ENCODE results near the gene TGM6. TPM values are rescaled to one million over a fixed set of nuclear protein-coding genes. Genes with fewer than 3 reads are reported as not detected.
"Not testable (repeated sequence)": the region's sequence is repeated elsewhere in the genome, so short reads cannot be mapped to it uniquely, and the experiment has no call there.

TGM6 gene
- total RNA-seq, 2 experiments from 2014 or later = not detected

DNA sequence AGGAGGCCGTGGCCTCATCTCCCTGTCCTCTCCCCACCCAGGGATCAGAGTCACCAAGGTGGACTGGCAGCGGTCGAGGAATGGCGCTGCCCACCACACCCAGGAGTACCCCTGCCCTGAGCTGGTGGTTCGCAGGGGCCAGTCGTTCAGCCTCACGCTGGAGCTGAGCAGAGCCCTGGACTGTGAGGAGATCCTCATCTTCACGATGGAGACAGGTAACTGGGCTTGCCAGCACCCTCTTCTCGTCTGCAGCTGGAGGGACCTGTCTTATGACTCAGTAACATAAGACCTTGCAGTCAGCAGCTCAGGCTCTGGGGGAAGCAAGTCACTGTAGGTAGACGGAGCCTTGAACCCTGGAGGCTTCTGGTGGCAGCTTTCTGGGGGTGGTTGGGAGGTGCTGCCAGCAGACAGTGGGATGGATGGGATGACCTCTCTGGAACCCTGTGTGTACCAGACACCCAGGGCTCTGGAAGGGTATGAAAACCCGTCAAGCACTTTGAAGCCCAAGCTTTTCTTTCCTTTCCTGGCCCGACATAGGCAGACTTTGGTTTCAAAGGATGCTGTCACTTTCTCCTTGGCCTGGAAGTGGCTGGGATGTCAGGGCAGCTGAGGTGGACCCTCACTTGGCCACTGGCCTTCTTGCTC is 13.8 kb downstream of the TGM6 start:
- ATAC-seq (no peak), DNase-seq (no peak)
- no peak overlapping the region for H3K4me3 Mint-ChIP-seq
- H3K36me3 Mint-ChIP-seq = no peaks in the 10 kb centered on the region
- CTCF ChIA-PET = no interaction called here
- no peaks in the 10 kb centered on the region for H3K27me3 Mint-ChIP-seq
- H3K9me3 Mint-ChIP-seq (ENCODE audit: low read depth) = no peaks in the 10 kb centered on the region
- no peak overlapping the region for H3K27ac Mint-ChIP-seq
- no peaks in the 10 kb centered on the region for H3K4me1 Mint-ChIP-seq

DNA sequence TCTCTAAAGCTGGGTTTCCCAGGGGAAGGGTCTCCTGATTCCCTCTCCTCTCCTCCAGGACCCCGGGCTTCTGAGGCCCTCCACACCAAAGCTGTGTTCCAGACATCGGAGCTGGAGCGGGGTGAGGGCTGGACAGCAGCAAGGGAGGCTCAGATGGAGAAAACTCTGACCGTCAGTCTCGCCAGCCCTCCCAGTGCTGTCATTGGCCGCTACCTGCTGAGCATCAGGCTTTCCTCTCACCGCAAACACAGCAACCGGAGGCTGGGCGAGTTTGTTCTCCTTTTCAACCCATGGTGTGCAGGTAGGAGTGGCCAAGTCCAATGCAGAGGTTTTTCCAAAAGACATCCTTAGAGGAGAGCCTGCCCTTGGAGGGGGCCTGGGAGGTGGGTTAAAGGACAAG is 14.4 kb downstream of the TGM6 start:
- no peaks in the 10 kb centered on the region for H3K9me3 Mint-ChIP-seq (ENCODE audit: low read depth)
- no peaks in the 10 kb centered on the region for H3K4me1 Mint-ChIP-seq
- no peak overlapping the region for H3K27ac Mint-ChIP-seq
- no peak for ATAC-seq
- no peak for DNase-seq
- no peaks in the 10 kb centered on the region for H3K27me3 Mint-ChIP-seq
- no peak overlapping the region for H3K4me3 Mint-ChIP-seq
- CTCF ChIA-PET = no interaction called here
- no peaks in the 10 kb centered on the region for H3K36me3 Mint-ChIP-seq

DNA sequence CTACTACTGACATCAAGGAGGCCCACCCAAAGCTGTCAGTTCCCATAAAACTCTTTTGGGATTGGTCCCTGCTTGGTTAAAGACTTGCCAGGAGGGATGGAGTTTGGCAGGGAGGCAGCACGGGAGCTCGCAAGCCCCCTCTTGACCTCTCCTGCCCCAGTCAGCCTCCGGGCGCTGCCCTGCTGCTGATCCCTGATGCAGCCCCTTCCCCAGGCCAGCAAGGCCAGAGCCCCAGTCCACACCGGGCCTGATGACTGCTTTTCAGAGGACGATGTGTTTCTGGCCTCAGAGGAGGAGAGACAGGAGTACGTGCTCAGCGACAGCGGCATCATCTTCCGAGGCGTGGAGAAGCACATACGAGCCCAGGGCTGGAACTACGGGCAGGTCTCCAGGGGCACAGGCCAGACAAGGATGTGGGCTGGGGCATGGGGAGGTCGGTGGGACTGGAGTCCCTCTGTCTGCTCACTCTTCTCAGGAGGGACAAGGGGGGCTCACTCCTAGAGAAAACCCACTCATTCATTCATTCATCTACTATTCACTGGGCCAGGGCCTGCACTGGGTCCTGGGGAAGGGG is 15.6 kb downstream of the TGM6 start:
- Mint-ChIP-seq H3K4me3 (no peak overlapping the region), H3K27me3 (no peaks in the 10 kb centered on the region), H3K27ac (no peak overlapping the region), H3K9me3 (ENCODE audit: low read depth) (no peaks in the 10 kb centered on the region), H3K4me1 (no peaks in the 10 kb centered on the region), H3K36me3 (no peaks in the 10 kb centered on the region)
- ATAC-seq (no peak), DNase-seq (peak; percentile 8)
- CTCF ChIA-PET = no interaction called here

DNA sequence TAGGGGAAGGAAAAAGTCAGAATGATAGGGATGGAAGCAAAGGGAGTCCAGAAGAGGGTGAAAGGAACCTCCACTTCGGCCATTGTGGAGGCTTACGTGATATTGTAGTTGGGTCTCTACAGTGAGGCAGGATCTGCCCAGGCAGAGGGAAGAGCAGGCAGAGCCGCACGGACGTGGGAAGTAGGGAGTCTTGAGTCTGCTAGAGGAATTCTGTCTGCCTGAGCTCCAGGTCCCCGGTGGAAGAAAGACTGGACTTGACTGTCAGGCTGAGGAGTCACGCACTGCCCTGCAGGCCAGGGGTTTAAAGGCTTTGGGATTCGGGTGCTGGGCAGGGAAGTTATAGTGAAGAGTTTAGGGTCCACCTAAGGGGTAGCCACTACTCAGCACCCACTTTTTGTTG is 16.4 kb downstream of the TGM6 start:
- no peaks in the 10 kb centered on the region for H3K4me1 Mint-ChIP-seq
- no peak overlapping the region for H3K27ac Mint-ChIP-seq
- peak; percentile 22 for DNase-seq
- H3K9me3 Mint-ChIP-seq (ENCODE audit: low read depth) = no peaks in the 10 kb centered on the region
- CTCF ChIA-PET = no interaction called here
- H3K36me3 Mint-ChIP-seq = no peaks in the 10 kb centered on the region
- no peaks in the 10 kb centered on the region for H3K27me3 Mint-ChIP-seq
- no peak for ATAC-seq
- no peak overlapping the region for H3K4me3 Mint-ChIP-seq

DNA sequence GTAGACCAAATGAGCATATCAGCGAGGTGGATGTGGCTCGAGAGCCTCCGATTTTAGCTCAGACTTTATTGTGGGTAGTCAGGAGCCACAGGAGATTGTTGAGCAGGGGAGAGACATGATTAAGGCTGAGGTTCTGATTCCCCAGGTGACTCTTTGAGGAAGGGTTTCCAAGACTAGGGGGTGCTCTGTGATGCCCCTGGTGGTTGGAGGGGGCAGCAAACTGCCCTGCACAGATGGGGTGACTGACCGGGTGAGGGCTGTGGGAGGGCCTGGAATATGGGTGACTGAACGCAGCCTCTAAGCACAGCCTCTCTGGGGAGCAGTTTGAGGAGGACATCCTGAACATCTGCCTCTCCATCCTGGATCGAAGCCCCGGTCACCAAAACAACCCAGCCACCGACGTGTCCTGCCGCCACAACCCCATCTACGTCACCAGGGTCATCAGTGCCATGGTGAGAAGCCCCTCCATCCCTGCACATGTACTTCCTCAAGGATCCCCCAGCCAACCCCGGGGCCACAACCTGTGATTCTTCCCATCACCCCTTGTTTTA is 17.0 kb downstream of the TGM6 start:
- peak; percentile 31 for DNase-seq
- Mint-ChIP-seq H3K4me1 (no peaks in the 10 kb centered on the region), H3K27me3 (peaks cover 4% of the 10 kb centered on the region), H3K36me3 (no peaks in the 10 kb centered on the region), H3K27ac (no peak overlapping the region), H3K9me3 (ENCODE audit: low read depth) (no peaks in the 10 kb centered on the region), H3K4me3 (no peak overlapping the region)
- CTCF ChIA-PET = no interaction called here
- ATAC-seq = no peak

DNA sequence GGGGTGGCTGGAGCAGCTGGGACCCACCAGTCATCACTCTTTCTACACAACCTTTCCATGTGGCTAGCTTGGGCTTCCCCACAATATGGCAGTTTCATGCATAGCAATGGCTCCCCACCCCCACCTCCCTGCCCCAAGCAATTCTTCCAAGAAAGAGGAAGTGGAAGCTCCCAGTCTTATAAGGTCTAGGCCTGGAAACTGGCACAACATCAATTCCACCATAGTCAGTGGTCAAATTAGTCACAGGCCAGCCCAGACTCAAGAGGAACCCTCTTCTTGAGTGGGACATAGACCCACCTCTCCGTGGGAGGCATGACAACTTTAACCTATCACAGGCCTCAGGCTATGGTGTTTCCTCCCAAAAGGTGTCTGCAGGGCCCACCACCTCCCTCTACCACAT is 17.7 kb downstream of the TGM6 start:
- DNase-seq = peak; percentile 18
- H3K4me3 Mint-ChIP-seq = no peak overlapping the region

DNA sequence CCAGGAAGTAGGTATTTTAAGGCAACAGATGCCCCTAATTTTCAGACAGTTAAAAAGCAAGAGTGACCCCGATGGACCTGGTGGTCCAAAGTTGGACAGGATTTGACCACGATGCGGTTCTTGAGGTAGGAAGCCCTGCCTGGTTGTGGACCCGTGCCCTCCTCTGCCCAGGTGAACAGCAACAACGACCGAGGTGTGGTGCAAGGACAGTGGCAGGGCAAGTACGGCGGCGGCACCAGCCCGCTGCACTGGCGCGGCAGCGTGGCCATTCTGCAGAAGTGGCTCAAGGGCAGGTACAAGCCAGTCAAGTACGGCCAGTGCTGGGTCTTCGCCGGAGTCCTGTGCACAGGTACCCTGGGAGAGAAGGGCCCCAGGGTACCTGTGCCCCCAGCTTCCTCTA is 18.7 kb downstream of the TGM6 start:
- no peak for ATAC-seq
- CTCF ChIA-PET = no interaction called here

More for the DNA sequence above, 17.7 kb downstream of the TGM6 start:
- Mint-ChIP-seq H3K27ac (no peak overlapping the region), H3K27me3 (peaks cover 4% of the 10 kb centered on the region), H3K9me3 (ENCODE audit: low read depth) (no peaks in the 10 kb centered on the region), H3K36me3 (no peaks in the 10 kb centered on the region), H3K4me1 (no peaks in the 10 kb centered on the region)
- CTCF ChIA-PET = no interaction called here
- ATAC-seq = no peak

DNA sequence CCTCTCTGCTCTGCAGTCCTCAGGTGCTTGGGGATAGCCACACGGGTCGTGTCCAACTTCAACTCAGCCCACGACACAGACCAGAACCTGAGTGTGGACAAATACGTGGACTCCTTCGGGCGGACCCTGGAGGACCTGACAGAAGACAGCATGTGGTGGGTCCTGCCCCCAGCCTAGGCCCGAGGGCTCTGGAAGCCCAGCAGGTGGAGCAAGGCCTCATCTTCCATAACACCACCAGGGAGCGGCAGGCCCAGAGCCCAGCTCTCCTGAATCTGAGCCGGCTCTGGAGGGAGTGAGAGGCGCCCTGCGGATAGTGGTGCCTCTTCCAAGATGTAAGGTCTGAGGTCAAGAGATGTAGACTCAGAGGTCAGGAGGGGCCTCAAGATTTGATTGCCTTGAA is 19.6 kb downstream of the TGM6 start:
- DNase-seq (peak; percentile 26), ATAC-seq (no peak)
- Mint-ChIP-seq H3K27ac (no peak overlapping the region), H3K4me1 (no peaks in the 10 kb centered on the region), H3K4me3 (no peak overlapping the region), H3K27me3 (peaks cover 4% of the 10 kb centered on the region), H3K36me3 (no peaks in the 10 kb centered on the region), H3K9me3 (ENCODE audit: low read depth) (peaks cover 2% of the 10 kb centered on the region)
- CTCF ChIA-PET = no interaction called here

More for the DNA sequence above, 18.7 kb downstream of the TGM6 start:
- H3K4me3 Mint-ChIP-seq = no peak overlapping the region
- H3K27me3 Mint-ChIP-seq = peaks cover 4% of the 10 kb centered on the region
- no peaks in the 10 kb centered on the region for H3K9me3 Mint-ChIP-seq (ENCODE audit: low read depth)
- H3K36me3 Mint-ChIP-seq = no peaks in the 10 kb centered on the region
- H3K4me1 Mint-ChIP-seq = no peaks in the 10 kb centered on the region
- no peak overlapping the region for H3K27ac Mint-ChIP-seq
- DNase-seq = peak; percentile 37

DNA sequence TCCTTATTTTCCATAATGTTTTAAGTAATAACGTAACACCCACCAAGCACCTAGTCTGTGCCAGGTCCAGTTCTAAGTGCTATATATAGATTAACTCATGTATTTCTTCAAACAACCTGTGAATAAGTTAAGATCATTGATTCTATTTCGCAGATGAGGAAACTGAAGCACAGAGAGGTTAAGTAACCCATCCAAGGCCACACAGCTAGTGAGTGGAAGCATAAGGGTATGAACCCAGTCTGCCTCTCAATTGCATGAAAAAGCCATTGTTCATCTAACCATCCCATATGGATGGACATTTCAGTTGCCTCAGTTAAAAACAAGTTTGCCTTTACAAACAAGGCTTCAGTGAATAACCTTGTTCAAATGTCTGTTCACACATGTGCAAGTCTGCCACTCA is 20.8 kb downstream of the TGM6 start:
- Mint-ChIP-seq H3K27me3 (peaks cover 4% of the 10 kb centered on the region), H3K4me1 (no peaks in the 10 kb centered on the region), H3K27ac (no peak overlapping the region), H3K9me3 (ENCODE audit: low read depth) (peaks cover 2% of the 10 kb centered on the region), H3K36me3 (peaks cover 1% of the 10 kb centered on the region), H3K4me3 (no peak overlapping the region)
- CTCF ChIA-PET = interaction anchor here (1.7 kb wide), 1 partner anchor 194 kb away, joined by 4 read pairs; no protein-coding TSS in a partner anchor
- peak; percentile 14 for DNase-seq
- ATAC-seq = no peak

DNA sequence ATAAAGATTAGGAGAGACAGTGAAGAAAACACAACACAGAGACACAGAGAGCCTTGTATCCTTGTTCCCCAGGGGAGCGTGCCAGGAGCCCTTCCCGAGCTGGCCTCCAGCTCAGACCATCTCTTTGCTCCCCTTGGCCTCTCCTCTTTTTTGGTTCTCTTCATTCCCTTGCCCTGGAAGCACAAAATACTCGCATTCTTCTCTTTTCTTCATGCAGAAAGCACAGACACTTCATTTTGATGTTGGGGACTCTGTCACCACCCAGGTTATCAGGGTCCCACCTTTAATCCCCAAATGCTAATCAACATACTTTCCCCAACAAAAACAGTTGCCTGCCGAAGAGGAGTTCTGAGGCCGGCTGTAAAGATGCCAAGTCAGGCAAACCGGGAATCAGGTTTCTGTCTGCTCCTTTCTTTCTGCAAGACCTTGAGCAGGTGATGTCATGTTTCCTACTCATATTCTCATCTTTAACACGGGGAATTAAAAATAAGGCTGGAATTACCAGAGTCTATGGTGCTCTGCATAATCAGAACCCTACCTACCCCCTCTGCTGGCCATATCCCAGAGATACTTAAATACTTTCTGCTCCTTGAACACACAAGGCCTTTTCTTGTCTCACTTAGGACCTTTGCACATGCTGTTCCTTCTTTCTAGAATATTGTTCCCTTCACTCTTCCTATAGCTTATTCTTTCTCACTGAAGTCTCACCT is 21.7 kb downstream of the TGM6 start:
- CTCF ChIA-PET = interaction anchor here (1.7 kb wide), 1 partner anchor 195 kb away, joined by 4 read pairs; no protein-coding TSS in a partner anchor
- no peak for ATAC-seq

DNA sequence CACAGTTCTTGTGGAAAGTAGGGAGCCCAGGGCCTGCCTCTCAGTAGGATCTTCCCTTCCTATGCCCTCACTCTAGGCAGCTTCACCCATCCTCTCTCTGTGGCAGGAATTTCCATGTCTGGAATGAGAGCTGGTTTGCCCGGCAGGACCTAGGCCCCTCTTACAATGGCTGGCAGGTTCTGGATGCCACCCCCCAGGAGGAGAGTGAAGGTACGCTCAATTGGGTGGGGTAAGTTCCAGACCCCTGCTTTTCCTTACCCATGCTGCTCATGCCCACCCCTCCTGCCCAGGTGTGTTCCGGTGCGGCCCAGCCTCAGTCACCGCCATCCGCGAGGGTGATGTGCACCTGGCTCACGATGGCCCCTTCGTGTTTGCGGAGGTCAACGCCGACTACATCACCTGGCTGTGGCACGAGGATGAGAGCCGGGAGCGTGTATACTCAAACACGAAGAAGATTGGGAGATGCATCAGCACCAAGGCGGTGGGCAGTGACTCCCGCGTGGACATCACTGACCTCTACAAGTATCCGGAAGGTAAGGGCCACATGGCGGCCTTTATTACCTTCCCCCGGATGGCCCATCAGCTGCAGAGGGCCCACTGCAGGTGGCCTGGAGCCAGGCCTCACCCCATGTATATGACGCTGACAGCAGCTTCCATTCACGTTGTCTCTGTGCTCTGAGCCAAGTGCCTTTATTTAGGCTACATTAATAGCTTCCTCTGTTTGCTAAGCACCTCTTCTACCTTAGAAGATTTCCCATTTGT is 22.8 kb downstream of the TGM6 start:
- CTCF ChIA-PET = interaction anchor here (1.7 kb wide), 1 partner anchor 196 kb away, joined by 4 read pairs; no protein-coding TSS in a partner anchor

More for the DNA sequence above, 21.7 kb downstream of the TGM6 start:
- Mint-ChIP-seq H3K36me3 (peaks cover 1% of the 10 kb centered on the region), H3K27ac (no peak overlapping the region), H3K4me3 (no peak overlapping the region), H3K9me3 (ENCODE audit: low read depth) (peaks cover 2% of the 10 kb centered on the region), H3K27me3 (peaks cover 4% of the 10 kb centered on the region), H3K4me1 (no peaks in the 10 kb centered on the region)
- peak; percentile 14 for DNase-seq

DNA sequence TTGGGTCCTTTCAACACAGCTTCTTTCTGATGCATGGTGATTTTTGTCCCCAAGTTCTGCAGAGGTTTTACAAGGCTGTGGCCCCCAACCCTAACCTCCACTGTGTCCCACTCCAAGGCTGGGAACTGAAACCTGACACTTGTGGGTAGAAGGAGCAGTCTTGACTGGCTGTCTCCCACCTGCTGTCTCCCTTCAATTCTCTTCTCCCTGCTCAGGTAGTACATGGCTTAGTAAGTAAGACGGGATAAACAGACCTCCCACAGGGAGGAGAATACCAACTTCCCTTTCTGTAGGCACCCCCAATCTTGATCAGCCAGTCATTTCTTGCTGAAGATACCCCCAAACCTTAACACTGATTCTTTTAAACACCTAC is 25.0 kb downstream of the TGM6 start:
- Mint-ChIP-seq H3K36me3 (peaks cover 1% of the 10 kb centered on the region), H3K9me3 (ENCODE audit: low read depth) (peaks cover 2% of the 10 kb centered on the region), H3K27me3 (peaks cover 12% of the 10 kb centered on the region), H3K27ac (no peak overlapping the region), H3K4me1 (no peaks in the 10 kb centered on the region), H3K4me3 (no peak overlapping the region)
- no peak for ATAC-seq
- no peak for DNase-seq
- CTCF ChIA-PET = no interaction called here

More for the DNA sequence above, 22.8 kb downstream of the TGM6 start:
- Mint-ChIP-seq H3K27me3 (peaks cover 6% of the 10 kb centered on the region), H3K27ac (no peak overlapping the region), H3K36me3 (peaks cover 1% of the 10 kb centered on the region), H3K4me3 (no peak overlapping the region), H3K9me3 (ENCODE audit: low read depth) (peaks cover 2% of the 10 kb centered on the region), H3K4me1 (no peaks in the 10 kb centered on the region)
- DNase-seq (peak; percentile 15), ATAC-seq (no peak)

DNA sequence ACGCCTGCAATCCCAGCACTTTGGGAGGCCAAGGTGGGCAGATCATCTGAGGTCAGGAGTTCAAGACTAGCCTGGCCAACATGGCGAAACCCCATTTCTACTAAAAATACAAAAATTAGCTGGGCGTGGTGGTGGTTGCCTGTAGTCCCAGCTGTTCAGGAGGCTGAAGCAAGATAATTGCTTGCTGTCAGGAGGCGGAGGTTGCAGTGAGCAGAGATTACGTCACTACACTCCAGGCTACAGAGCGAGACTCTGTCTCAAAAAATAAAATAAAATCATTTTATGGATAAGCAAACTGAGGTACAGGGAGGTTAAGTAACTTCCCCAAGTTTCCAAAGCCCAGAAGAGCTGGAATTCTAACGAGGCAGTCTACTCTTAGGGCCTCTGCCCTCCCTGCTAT is 26.7 kb downstream of the TGM6 start:
- H3K9me3 Mint-ChIP-seq (ENCODE audit: low read depth); CTCF ChIA-PET; DNase-seq; H3K36me3 Mint-ChIP-seq; H3K27ac Mint-ChIP-seq; ATAC-seq; H3K4me1 Mint-ChIP-seq; H3K4me3 Mint-ChIP-seq: not testable (repeated sequence)
- peaks cover 20% of the 10 kb centered on the region for H3K27me3 Mint-ChIP-seq

Measured in activated CD8-positive, alpha-beta memory T cell treated with anti-CD3 and anti-CD28 coated beads, Interleukin-2, amount 10 ng/mL, durations not matched to agents 7 days and 5 days (primary cell).